NOMO-1 treated with DMSO at 0.1 percent for 48 hours (cell line): ENCODE measurements around the gene ZNF615.
"Not testable (repeated sequence)": the region's sequence is repeated elsewhere in the genome, so short reads cannot be mapped to it uniquely, and the experiment has no call there.

Source experiments
- DNase-seq: peaks from one replicate; lab custom pipeline; 2025; ENCODE audit not compliant: unreplicated experiment; lab: John Stamatoyannopoulos, UW

The ZNF615 gene

DNA sequence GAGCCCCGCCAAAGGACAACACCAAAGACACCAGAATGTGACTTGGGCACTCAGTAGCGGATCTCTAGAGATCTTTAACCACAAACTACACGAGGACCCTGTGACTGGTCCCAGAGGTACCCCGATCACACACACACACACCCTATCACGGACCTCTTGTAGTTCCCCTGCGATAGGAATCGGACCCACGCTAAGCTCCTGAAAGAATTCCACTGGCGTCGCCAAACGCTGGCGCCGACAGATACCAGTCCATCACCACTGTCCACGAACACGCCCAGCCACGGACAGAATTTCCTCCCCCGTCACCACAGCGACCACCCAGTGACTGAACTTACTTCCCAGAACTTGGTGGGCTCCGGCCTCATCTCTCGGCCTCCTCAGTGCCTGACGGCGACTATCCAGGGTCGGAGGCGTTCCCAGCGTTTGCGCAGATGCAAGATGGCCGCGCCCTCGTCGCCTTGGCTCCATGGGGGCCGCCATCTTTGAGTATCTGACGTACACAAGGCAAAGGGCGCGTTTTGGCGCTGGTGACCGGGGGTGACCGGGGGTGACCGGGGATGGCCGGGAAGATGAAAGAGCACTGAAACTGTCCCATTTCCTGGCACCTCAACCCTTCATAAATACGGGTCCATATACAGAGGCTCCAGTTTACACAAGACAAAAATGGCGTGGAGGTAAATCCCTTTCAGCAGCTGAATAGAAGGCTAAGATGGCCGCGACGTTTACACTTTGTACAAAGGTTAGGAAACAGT, at the start of gene ZNF615:
Gene ZNF615 (minus strand): TSS at position 406 of the 752 bp plus-strand sequence. CDS start 4,500 bp downstream, outside the sequence.
- peak; percentile 78 for DNase-seq

DNA sequence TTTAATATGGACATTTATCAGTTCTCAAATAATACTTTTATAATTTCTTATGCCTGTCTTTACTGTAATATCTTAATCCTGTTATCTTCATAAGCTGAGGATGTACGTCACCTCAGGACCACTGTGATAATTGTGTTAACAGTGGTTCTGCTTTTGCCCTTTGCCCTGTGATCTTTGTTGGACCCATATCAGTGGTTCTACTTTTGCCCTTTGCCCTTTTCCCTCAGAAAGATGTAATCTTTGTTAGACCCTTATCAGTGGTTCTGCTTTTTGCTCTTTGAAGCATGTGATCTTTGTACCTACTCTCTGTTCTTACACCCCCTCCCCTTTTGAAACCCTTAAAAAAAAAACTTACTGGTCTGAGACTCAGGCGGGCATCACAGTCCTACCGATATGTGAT, 48.5 kb upstream of the ZNF615 start:
- DNase-seq: not testable (repeated sequence)

- not testable (repeated sequence) for DNase-seq
Measured at GRCh38 chr19:52051736-52052135, 43.7 kb upstream of the ZNF615 start.

- DNase-seq: peak; percentile 94
Measured at GRCh38 chr19:52048555-52049501, 40.8 kb upstream of the ZNF615 start, which contains the start of gene ZNF432. Gene ZNF432 (minus strand): TSS chr19:52048838. CDS start chr19:52046868, 1,970 bp downstream.

DNA sequence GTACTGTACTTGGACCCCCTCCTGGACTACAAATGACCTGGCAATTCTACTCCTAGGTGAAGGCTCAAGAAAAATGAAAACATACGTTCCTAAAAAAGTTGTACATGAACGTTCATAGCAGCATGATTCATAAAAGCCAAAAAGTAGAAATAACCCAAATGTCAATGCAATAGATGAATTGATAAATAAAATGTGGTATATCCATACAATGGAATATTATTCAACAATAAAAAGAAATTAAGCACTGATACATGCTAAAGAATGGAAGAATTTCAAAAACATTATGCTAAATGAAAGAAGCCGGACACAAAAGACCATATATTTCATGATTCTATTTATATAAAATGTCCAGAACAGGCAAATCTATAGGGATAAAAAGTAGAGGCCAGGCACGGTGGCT, 31.2 kb upstream of the ZNF615 start:
- no peak for DNase-seq

DNA sequence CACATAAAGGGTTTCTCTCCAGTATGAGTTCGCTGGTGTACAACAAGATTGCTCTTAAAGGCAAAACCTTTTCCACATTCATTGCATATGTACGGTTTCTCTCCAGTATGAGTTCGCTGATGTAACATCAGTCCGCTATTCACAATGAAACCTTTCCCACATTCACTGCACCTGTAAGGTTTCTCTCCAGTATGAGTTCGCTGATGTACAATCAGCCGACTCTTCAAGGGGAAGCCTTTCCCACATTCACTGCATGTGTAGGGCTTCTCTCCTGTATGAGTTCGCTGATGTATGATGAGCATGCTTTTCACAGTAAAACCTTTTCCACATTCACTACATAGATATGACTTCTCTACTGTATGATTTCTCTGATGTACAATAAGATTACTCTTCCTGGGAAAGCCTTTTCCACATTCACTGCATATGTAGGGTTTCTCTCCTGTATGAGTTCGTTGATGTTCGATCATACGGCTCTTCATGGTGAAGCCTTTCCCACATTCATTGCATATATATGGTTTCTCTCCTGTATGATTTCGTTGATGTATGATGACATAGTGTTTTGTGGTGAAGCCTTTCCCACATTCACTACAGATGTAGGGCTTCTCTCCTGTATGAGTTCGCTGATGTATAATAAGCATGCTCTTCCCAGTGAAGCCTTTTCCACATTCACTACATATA, 26.2 kb upstream of the ZNF615 start:
- DNase-seq: no peak

DNA sequence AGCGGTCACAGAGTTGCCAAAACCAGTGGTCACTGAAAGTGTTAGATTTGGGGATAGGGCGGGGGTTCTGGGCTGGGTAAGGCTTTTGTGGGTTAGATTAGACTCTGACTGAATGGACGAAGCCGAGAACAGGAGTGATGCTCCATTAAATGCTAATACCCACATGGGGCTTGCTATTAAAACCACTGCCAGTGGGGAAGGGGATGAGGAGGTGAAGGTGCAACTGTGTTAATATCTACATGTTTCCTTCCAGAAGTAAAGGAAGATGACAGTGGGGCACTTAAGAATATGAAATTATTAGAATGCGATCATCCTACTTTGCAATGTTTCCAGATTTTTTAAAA, 20.7 kb upstream of the ZNF615 start:
- peak; percentile 48 for DNase-seq

- peak; percentile 88 for DNase-seq
Measured at GRCh38 chr19:52028027-52028779, 20.2 kb upstream of the ZNF615 start, which contains the start of gene ZNF614. Gene ZNF614 (minus strand): TSS chr19:52028379. CDS start chr19:52025745, 2,634 bp downstream.

DNA sequence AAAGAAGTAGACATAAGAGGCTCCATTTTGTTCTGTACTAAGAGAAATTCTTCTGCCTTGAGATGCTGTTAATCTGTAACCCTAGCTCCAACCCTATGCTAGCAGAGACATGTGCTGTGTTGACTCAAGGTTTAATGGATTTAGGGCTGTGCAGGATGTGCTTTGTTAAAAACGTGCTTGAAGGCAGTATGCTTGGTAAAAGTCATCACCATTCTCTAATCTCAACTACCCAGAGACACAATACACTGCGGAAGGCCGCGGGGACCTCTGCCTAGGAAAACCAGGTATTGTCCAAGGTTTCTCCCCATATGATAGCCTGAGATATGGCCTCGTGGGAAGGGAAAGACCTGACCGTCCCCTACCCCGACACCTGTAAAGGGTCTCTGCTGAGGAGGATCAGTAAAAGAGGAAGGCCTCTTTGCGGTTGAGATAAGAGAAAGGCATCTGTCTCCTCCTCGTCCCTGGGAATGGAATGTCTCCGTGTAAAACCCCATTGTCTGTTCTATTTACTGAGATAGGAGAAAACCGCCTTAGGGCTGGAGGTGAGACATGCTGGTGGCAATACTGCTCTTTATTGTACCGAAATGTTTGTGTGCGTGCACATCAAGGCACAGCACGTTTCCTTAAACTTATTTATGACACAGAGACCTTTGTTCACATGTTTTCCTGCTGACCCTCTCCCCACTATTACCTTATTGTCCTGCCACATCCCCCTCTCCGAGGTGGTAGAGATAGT, 18.4 kb upstream of the ZNF615 start:
- not testable (repeated sequence) for DNase-seq

- DNase-seq: not testable (repeated sequence)
Measured at GRCh38 chr19:52024478-52024877, 16.5 kb upstream of the ZNF615 start.

DNA sequence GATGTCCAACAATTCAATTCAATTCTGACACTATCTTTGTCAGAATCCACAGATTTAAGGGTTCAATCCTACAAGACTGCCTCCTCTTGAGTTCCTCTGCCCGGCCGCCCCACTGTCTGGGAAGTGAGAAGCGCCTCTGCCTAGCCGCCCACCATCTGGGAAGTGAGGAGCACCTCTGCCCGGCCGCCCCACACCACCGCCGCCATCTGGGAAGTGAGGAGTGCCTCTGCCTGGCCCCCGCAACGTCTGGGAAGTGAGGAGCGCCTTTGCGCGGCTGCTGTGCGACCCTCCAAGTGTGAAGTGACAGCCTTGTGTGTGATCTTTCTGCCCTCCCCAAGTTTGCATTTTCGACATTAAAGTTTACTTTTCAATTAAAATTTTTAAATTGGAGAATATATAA, 14.2 kb upstream of the ZNF615 start:
- no peak for DNase-seq

DNA sequence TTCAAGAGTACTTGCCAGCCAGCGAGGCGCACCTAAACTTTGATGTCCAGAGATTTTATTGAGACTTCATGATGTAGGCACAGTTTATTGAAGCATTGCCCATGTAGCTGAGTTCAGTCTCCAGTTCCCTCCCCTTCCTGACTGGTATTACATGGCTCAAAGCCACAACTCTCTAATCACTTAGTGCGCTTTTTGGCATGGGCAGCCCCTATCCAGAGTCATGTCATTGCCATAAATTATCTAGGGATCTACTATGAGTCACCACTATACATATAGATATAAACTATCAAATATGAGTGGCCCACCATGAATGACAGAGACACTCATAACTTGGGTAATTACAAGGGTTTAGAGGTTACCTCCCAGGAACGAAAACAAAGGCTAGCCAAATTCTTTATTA, 12.5 kb upstream of the ZNF615 start:
- DNase-seq: no peak

- no peak for DNase-seq
Measured at GRCh38 chr19:52010674-52011073, 2.7 kb upstream of the ZNF615 start.

GRCh38 chr19:52007451-52007805, 583 bp downstream of the ZNF615 start:
- DNase-seq: no peak

DNA sequence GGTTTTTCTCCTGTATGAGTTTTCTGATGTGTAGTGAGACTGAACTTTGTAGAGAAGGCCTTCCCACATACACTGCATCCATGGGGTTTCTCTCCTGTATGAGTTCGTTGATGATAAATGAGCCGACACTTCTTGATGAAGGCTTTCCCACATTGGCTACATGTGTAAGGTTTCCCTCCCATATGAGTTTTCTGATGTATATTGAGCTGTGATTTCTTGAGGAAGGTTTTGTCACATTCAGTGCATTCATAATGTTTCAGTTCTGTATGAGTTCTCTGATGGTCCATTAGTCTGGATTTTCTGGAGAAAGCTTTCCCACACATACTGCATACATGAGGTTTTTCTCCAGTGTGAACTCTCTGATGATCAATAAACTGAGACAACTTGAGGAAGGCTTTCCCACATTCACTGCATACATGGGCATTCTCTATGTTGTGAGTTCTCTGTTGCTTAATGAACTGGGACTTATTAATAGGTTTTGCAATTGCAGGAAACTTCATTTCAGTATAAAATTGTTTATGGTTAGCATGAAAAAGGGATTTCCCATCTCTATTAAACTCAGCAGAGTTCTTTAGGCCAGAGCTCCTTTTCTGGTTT, 13.9 kb downstream of the ZNF615 start:
- no peak for DNase-seq

GRCh38 chr19:51993422-51993821, 14.6 kb downstream of the ZNF615 start:
- no peak for DNase-seq

GRCh38 chr19:51986309-51987291, 21.4 kb downstream of the ZNF615 start, which contains the start of gene ZNF350:
Gene ZNF350 (minus strand): TSS chr19:51986840. CDS start chr19:51974360, 12,480 bp downstream.
- DNase-seq: peak; percentile 97

DNA sequence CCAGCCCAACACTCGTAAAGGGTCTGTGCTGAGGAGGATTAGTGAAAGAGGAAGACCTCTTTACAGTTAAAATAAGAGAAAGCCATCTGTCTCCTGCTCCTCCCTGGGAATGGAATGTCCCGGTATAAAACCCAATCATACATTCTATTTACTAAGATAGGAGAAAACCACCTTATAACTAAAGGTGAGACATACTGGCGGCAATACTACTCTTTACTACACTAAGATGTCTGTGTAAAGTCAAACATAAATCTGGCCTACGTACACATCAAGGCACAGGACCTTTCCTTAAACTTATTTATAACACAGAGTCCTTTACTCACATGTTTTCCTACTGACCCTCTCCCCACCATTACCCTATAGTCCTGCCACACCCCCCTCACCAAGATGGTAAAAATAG, 24.6 kb downstream of the ZNF615 start:
- no peak for DNase-seq
